ENCODE results near the gene RFPL1. TPM values are rescaled to one million over a fixed set of nuclear protein-coding genes. Genes with fewer than 3 reads are reported as not detected.

RFPL1 gene
- total RNA-seq, 1 donor from 2014 or later = not detected

DNA sequence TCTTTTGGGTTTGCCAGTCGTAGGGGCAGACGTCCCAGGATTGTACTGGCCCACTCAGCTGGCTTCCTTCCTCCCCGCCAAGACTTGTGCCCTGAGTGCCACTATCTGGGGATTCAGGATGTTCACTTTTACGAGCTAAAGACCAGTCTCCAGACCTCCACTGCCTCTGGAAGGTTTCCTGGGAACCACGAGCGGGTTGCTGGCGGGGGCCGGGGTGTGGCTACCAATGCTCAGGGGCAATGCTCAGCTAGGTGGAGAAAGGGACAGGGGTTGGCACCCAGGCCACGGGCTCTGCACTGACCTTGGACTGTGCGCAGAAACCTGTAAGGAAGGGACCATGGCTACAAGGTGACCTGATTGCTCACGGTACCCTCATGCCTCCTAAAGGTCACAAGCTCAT, 43.9 kb downstream of the RFPL1 start:
- DNase-seq (no peak), ATAC-seq (ENCODE audit: low read depth) (no peak)
- CTCF ChIA-PET = no interaction called here
- Mint-ChIP-seq H3K27me3 (peaks cover 41% of the 10 kb centered on the region), H3K27ac (no peak overlapping the region), H3K4me1 (peaks cover 19% of the 10 kb centered on the region), H3K36me3 (ENCODE audit: low read depth) (no peaks in the 10 kb centered on the region), H3K9me3 (no peaks in the 10 kb centered on the region), H3K4me3 (no peak overlapping the region)
- intact Hi-C loops (cut with micrococcal nuclease) = no loop called here
- POLR2A ChIA-PET = interaction anchor here (1.3 kb wide), 1 partner anchor 11 kb away, joined by 3 read pairs; no protein-coding TSS in a partner anchor
- TF ChIP-seq CTCF (IDR thresholded peaks at IDR 0.05) = no peak

- CTCF ChIA-PET = no interaction called here
- H3K4me1 Mint-ChIP-seq = peaks cover 21% of the 10 kb centered on the region
- H3K27me3 Mint-ChIP-seq = peaks cover 43% of the 10 kb centered on the region
These were observed 44.3 kb downstream of the RFPL1 start for GRCh38 chr22:29482726-29483125.

DNA sequence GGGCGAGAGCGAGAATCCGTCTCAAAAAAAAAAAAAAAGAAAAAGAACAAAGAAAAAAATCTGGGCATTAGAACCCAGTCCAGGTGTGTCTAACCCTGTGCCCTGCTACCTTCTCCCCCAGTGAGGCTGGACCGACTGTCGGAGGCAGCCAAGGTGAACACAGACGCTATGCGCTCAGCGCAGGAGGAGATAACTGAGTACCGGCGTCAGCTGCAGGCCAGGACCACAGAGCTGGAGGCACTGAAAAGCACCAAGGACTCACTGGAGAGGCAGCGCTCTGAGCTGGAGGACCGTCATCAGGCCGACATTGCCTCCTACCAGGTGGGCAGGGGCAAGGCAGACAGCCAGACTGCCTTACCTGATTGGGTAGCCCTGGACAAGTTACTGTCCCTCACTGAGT, 44.9 kb downstream of the RFPL1 start:
- peaks cover 19% of the 10 kb centered on the region for H3K4me1 Mint-ChIP-seq
- H3K4me3 Mint-ChIP-seq = no peak overlapping the region
- ChIA-PET CTCF (no interaction called here), POLR2A (no interaction called here)
- H3K27me3 Mint-ChIP-seq = peaks cover 38% of the 10 kb centered on the region
- no peaks in the 10 kb centered on the region for H3K9me3 Mint-ChIP-seq
- no peaks in the 10 kb centered on the region for H3K36me3 Mint-ChIP-seq (ENCODE audit: low read depth)
- intact Hi-C loops (cut with micrococcal nuclease) = no loop called here
- ATAC-seq (ENCODE audit: low read depth) = no peak
- no peak overlapping the region for H3K27ac Mint-ChIP-seq
- no peak for TF ChIP-seq CTCF (IDR thresholded peaks at IDR 0.05)
- no peak for DNase-seq

More at GRCh38 chr22:29482726-29483125, 44.3 kb downstream of the RFPL1 start:
- Mint-ChIP-seq H3K4me3 (no peak overlapping the region), H3K9me3 (no peaks in the 10 kb centered on the region), H3K27ac (no peak overlapping the region), H3K36me3 (ENCODE audit: low read depth) (no peaks in the 10 kb centered on the region)
- no peak for TF ChIP-seq CTCF (IDR thresholded peaks at IDR 0.05)
- intact Hi-C loops (cut with micrococcal nuclease) = no loop called here
- ATAC-seq (ENCODE audit: low read depth) = no peak
- POLR2A ChIA-PET = interaction anchor here (1.3 kb wide), 1 partner anchor 12 kb away, joined by 3 read pairs; no protein-coding TSS in a partner anchor
- DNase-seq = no peak

DNA sequence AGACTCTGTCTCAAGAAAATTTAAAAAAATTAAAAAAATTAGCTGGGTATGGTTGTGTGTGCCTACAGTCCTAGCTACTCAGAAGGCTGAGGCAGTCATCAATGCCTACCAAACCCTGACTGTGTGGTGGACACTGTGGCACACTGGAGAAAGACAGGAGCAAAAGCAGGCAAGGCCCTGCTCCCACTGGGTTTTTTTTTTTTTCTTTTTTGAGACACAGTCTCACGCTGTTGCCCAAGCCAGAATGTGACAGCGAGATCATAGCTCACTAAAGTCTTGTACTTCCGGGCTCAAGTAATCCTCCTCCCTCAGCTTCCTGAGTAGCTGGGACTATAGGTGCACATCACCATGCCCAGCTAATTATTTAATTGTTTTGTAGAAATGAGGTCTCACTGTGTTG, 46.3 kb downstream of the RFPL1 start:
- no peak for ATAC-seq (ENCODE audit: low read depth)
- no peaks in the 10 kb centered on the region for H3K9me3 Mint-ChIP-seq

DNA sequence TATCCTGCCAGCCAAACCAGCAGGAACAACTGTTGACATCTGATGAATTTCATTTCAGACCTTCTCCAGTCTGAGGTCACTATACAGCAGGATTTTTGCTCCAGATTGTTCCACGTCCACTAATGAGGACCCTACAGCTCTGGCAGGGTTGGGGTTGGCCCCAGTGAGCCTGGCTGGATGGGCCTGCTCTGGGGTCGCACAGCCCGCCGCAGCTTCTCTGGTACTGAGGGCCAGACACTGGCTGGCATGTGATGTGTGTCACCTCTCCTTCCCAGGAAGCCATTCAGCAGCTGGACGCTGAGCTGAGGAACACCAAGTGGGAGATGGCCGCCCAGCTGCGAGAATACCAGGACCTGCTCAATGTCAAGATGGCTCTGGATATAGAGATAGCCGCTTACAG, 47.1 kb downstream of the RFPL1 start:
- POLR2A ChIA-PET = interaction anchor here (0.5 to 1.4 kb wide), 2 partner anchors 13 to 131 kb away, joined by 4 to 5 read pairs; no protein-coding TSS in a partner anchor
- DNase-seq (no peak), ATAC-seq (ENCODE audit: low read depth) (no peak)
- no peak for TF ChIP-seq CTCF (IDR thresholded peaks at IDR 0.05)
- peaks cover 28% of the 10 kb centered on the region for H3K4me1 Mint-ChIP-seq
- intact Hi-C loops (cut with micrococcal nuclease) = no loop called here
- H3K27ac Mint-ChIP-seq = no peak overlapping the region
- no peaks in the 10 kb centered on the region for H3K36me3 Mint-ChIP-seq (ENCODE audit: low read depth)
- H3K9me3 Mint-ChIP-seq = no peaks in the 10 kb centered on the region
- CTCF ChIA-PET = no interaction called here
- H3K4me3 Mint-ChIP-seq = no peak overlapping the region
- H3K27me3 Mint-ChIP-seq = peaks cover 25% of the 10 kb centered on the region

More for the DNA sequence above, 46.3 kb downstream of the RFPL1 start:
- H3K27ac Mint-ChIP-seq = no peak overlapping the region
- peaks cover 22% of the 10 kb centered on the region for H3K4me1 Mint-ChIP-seq
- H3K36me3 Mint-ChIP-seq (ENCODE audit: low read depth) = no peaks in the 10 kb centered on the region
- no peak for DNase-seq
- TF ChIP-seq CTCF (IDR thresholded peaks at IDR 0.05) = no peak
- ChIA-PET POLR2A (interaction anchor here (1.4 kb wide), 1 partner anchor 12 kb away, joined by 5 read pairs; no protein-coding TSS in a partner anchor), CTCF (no interaction called here)
- H3K4me3 Mint-ChIP-seq = no peak overlapping the region
- intact Hi-C loops (cut with micrococcal nuclease) = no loop called here
- H3K27me3 Mint-ChIP-seq = peaks cover 25% of the 10 kb centered on the region
